IPS-15b (cell line): ENCODE measurements around the gene SHC3.

Experiments used
- H3K27me3 ChIP-seq: one replicate; pipeline ENCODE4 v1.6.1; 2013; ENCODE audit warnings: low read length; ENCODE audit not compliant: control insufficient read depth, insufficient read depth
- H3K36me3 ChIP-seq: one replicate; pipeline ENCODE4 v1.6.1; 2013; ENCODE audit warnings: low read length; ENCODE audit not compliant: control insufficient read depth, insufficient read depth
- H3K4me1 ChIP-seq: one replicate; pipeline ENCODE4 v1.6.1; 2013; ENCODE audit warnings: mild to moderate bottlenecking, low read length; ENCODE audit not compliant: control insufficient read depth, insufficient read depth
- H3K4me3 ChIP-seq: one replicate; pipeline ENCODE4 v1.5.1; 2013; ENCODE audit warnings: low read depth, low read length
- H3K9ac ChIP-seq: one replicate; pipeline ENCODE4 v1.6.1; 2013; ENCODE audit warnings: low read depth, mild to moderate bottlenecking, low read length
- H3K9me3 ChIP-seq: one replicate; pipeline ENCODE4 v1.6.1; 2013; ENCODE audit warnings: mild to moderate bottlenecking, low read length; ENCODE audit not compliant: control insufficient read depth, insufficient read depth

The SHC3 gene

GRCh38 chr9:89116805-89117192 lies 61.8 kb downstream of the SHC3 start:
- no peaks in the 10 kb centered on the region for H3K4me1 ChIP-seq
- no peak overlapping the region for H3K4me3 ChIP-seq
- no peaks in the 10 kb centered on the region for H3K36me3 ChIP-seq
- no peak overlapping the region for H3K9ac ChIP-seq
- H3K27me3 ChIP-seq: no peaks in the 10 kb centered on the region
- no peaks in the 10 kb centered on the region for H3K9me3 ChIP-seq

GRCh38 chr9:89116064-89116804 lies 62.4 kb downstream of the SHC3 start:
- no peaks in the 10 kb centered on the region for H3K36me3 ChIP-seq
- no peaks in the 10 kb centered on the region for H3K9me3 ChIP-seq
- H3K27me3 ChIP-seq: no peaks in the 10 kb centered on the region
- no peak overlapping the region for H3K9ac ChIP-seq
- no peaks in the 10 kb centered on the region for H3K4me1 ChIP-seq
- H3K4me3 ChIP-seq: no peak overlapping the region

- Histone ChIP-seq H3K9me3 (no peaks in the 10 kb centered on the region), H3K4me3 (no peak overlapping the region), H3K36me3 (no peaks in the 10 kb centered on the region), H3K9ac (no peak overlapping the region), H3K4me1 (no peaks in the 10 kb centered on the region), H3K27me3 (no peaks in the 10 kb centered on the region)
These were observed 63.2 kb downstream of the SHC3 start for GRCh38 chr9:89115426-89115825.

- Histone ChIP-seq H3K4me3 (no peak overlapping the region), H3K36me3 (no peaks in the 10 kb centered on the region), H3K9ac (no peak overlapping the region), H3K9me3 (no peaks in the 10 kb centered on the region), H3K4me1 (no peaks in the 10 kb centered on the region), H3K27me3 (no peaks in the 10 kb centered on the region)
These were observed 63.9 kb downstream of the SHC3 start for GRCh38 chr9:89114741-89115140.

- no peak overlapping the region for H3K4me3 ChIP-seq
- H3K27me3 ChIP-seq: no peaks in the 10 kb centered on the region
These were observed 64.8 kb downstream of the SHC3 start for GRCh38 chr9:89113851-89114250.

GRCh38 chr9:89112243-89112642 lies 66.4 kb downstream of the SHC3 start:
- no peak overlapping the region for H3K9ac ChIP-seq
- H3K27me3 ChIP-seq: no peaks in the 10 kb centered on the region
- no peak overlapping the region for H3K4me3 ChIP-seq
- H3K9me3 ChIP-seq: no peaks in the 10 kb centered on the region
- H3K36me3 ChIP-seq: no peaks in the 10 kb centered on the region
- H3K4me1 ChIP-seq: no peaks in the 10 kb centered on the region

More at GRCh38 chr9:89113851-89114250, 64.8 kb downstream of the SHC3 start:
- Histone ChIP-seq H3K36me3 (no peaks in the 10 kb centered on the region), H3K9ac (no peak overlapping the region), H3K4me1 (no peaks in the 10 kb centered on the region), H3K9me3 (no peaks in the 10 kb centered on the region)

GRCh38 chr9:89109666-89110065 lies 69.0 kb downstream of the SHC3 start:
- Histone ChIP-seq H3K36me3 (no peaks in the 10 kb centered on the region), H3K9me3 (no peaks in the 10 kb centered on the region)

GRCh38 chr9:89107406-89107805 lies 71.2 kb downstream of the SHC3 start:
- H3K9ac ChIP-seq: no peak overlapping the region
- no peaks in the 10 kb centered on the region for H3K9me3 ChIP-seq
- H3K4me1 ChIP-seq: no peaks in the 10 kb centered on the region

More at GRCh38 chr9:89109666-89110065, 69.0 kb downstream of the SHC3 start:
- H3K4me1 ChIP-seq: no peaks in the 10 kb centered on the region
- H3K27me3 ChIP-seq: no peaks in the 10 kb centered on the region
- H3K9ac ChIP-seq: no peak overlapping the region
- no peak overlapping the region for H3K4me3 ChIP-seq

GRCh38 chr9:89106224-89106851 lies 72.3 kb downstream of the SHC3 start:
- no peaks in the 10 kb centered on the region for H3K4me1 ChIP-seq
- H3K27me3 ChIP-seq: no peaks in the 10 kb centered on the region
- H3K9me3 ChIP-seq: no peaks in the 10 kb centered on the region
- H3K9ac ChIP-seq: no peak overlapping the region
- H3K36me3 ChIP-seq: no peaks in the 10 kb centered on the region
- no peak overlapping the region for H3K4me3 ChIP-seq

More at GRCh38 chr9:89107406-89107805, 71.2 kb downstream of the SHC3 start:
- Histone ChIP-seq H3K36me3 (no peaks in the 10 kb centered on the region), H3K4me3 (no peak overlapping the region), H3K27me3 (no peaks in the 10 kb centered on the region)

GRCh38 chr9:89104821-89105220 lies 73.8 kb downstream of the SHC3 start:
- Histone ChIP-seq H3K27me3 (no peaks in the 10 kb centered on the region), H3K9ac (no peak overlapping the region), H3K4me1 (no peaks in the 10 kb centered on the region), H3K9me3 (no peaks in the 10 kb centered on the region), H3K4me3 (no peak overlapping the region), H3K36me3 (no peaks in the 10 kb centered on the region)

- H3K4me1 ChIP-seq: no peaks in the 10 kb centered on the region
- H3K9me3 ChIP-seq: no peaks in the 10 kb centered on the region
- no peaks in the 10 kb centered on the region for H3K36me3 ChIP-seq
- no peak overlapping the region for H3K4me3 ChIP-seq
- no peak overlapping the region for H3K9ac ChIP-seq
- no peaks in the 10 kb centered on the region for H3K27me3 ChIP-seq
These were observed 81.4 kb downstream of the SHC3 start for GRCh38 chr9:89097219-89097618.

- Histone ChIP-seq H3K4me3 (no peak overlapping the region), H3K4me1 (no peaks in the 10 kb centered on the region), H3K9ac (no peak overlapping the region), H3K27me3 (no peaks in the 10 kb centered on the region), H3K36me3 (no peaks in the 10 kb centered on the region), H3K9me3 (no peaks in the 10 kb centered on the region)
These were observed 81.8 kb downstream of the SHC3 start for GRCh38 chr9:89096807-89097206.
